C4-2B (cell line): Measurements from ENCODE around the gene MRRF.
A peak's percentile ranks its signal among the peaks of the same experiment; 100 is the strongest.
"Not testable (repeated sequence)": the region's sequence is repeated elsewhere in the genome, so short reads cannot be mapped to it uniquely, and the experiment has no call there.

Experiments used
- H3K27ac ChIP-seq: fragments of 450-650 bp; 2 replicates; pipeline ENCODE4 v1.5.1; 2017
- CTCF ChIP-seq: fragments of 450-650 bp; conservative IDR thresholded peaks from 2 replicates; pipeline ENCODE4 v1.5.1; 2017; ENCODE audit warnings: mild to moderate bottlenecking
- ZFX ChIP-seq: fragments of 450-650 bp; IDR thresholded peaks from 2 replicates; pipeline ENCODE4 v1.6.1; 2017

Gene MRRF

GRCh38 chr9:122360891-122361290 is 96.2 kb downstream of the MRRF start:
- TF ChIP-seq CTCF (no peak), ZFX (no peak)
- H3K27ac ChIP-seq, result no peak overlapping the region

GRCh38 chr9:122363131-122363530 is 98.4 kb downstream of the MRRF start:
- not testable (repeated sequence) for H3K27ac ChIP-seq

- TF ChIP-seq ZFX (no peak), CTCF (no peak)
- no peak overlapping the region for H3K27ac ChIP-seq
These were observed 99.6 kb downstream of the MRRF start for GRCh38 chr9:122364117-122364782.

- TF ChIP-seq ZFX, result no peak
- no peak for TF ChIP-seq CTCF
- H3K27ac ChIP-seq, result no peak overlapping the region
These were observed 100.1 kb downstream of the MRRF start for GRCh38 chr9:122364783-122365150.

GRCh38 chr9:122366074-122366660 is 101.5 kb downstream of the MRRF start:
- TF ChIP-seq ZFX (no peak), CTCF (no peak)
- peak overlapping the region; percentile 62 for H3K27ac ChIP-seq

GRCh38 chr9:122367065-122367464 is 102.4 kb downstream of the MRRF start:
- no peak for TF ChIP-seq CTCF
- no peak for TF ChIP-seq ZFX
- H3K27ac ChIP-seq, result peak overlapping the region; percentile 62

- TF ChIP-seq ZFX (no peak), CTCF (no peak)
- H3K27ac ChIP-seq, result no peak overlapping the region
These were observed 103.2 kb downstream of the MRRF start for GRCh38 chr9:122367774-122368460.

GRCh38 chr9:122368642-122369041 is 104.0 kb downstream of the MRRF start:
- TF ChIP-seq CTCF (no peak), ZFX (no peak)
- no peak overlapping the region for H3K27ac ChIP-seq
